ENCODE measurements around the gene CDK2.

- no peak for TF ChIP-seq CTCF (IDR thresholded peaks at IDR 0.05)
- TF ChIP-seq EZH2phosphoT487 (IDR thresholded peaks at IDR 0.05), result no peak
- TF ChIP-seq EZH2 (IDR thresholded peaks at IDR 0.05), result no peak
Measured at GRCh38 chr12:55979069-55979468, 12.4 kb downstream of the CDK2 start.
